ENCODE results near the gene CNTNAP4. TPM values are rescaled to one million over a fixed set of nuclear protein-coding genes. Genes with fewer than 3 reads are reported as not detected.

Gene CNTNAP4
- total RNA-seq, 1 donor from 2014 or later: 0.10 TPM

GRCh38 chr16:76268824-76269223 lies 8.4 kb upstream of the CNTNAP4 start:
- H3K27me3 Mint-ChIP-seq (ENCODE audit: unreplicated experiment): peaks cover 2% of the 10 kb centered on the region
- H3K27ac Mint-ChIP-seq (ENCODE audit: unreplicated experiment): no peak overlapping the region
- no peak for DNase-seq (ENCODE audit: low spot score)
- no peak for TF ChIP-seq CTCF (IDR thresholded peaks at IDR 0.05; ENCODE audit: unreplicated experiment)
- H3K36me3 Mint-ChIP-seq (ENCODE audit: low read depth, unreplicated experiment): no peaks in the 10 kb centered on the region
- H3K4me1 Mint-ChIP-seq (ENCODE audit: unreplicated experiment): no peaks in the 10 kb centered on the region
- H3K4me3 Mint-ChIP-seq (ENCODE audit: unreplicated experiment): no peak overlapping the region
- no peaks in the 10 kb centered on the region for H3K9me3 Mint-ChIP-seq (ENCODE audit: unreplicated experiment)

- no peak overlapping the region for H3K4me3 Mint-ChIP-seq (ENCODE audit: unreplicated experiment)
- no peak for DNase-seq (ENCODE audit: low spot score)
- peaks cover 2% of the 10 kb centered on the region for H3K27me3 Mint-ChIP-seq (ENCODE audit: unreplicated experiment)
- no peaks in the 10 kb centered on the region for H3K4me1 Mint-ChIP-seq (ENCODE audit: unreplicated experiment)
- peaks cover 5% of the 10 kb centered on the region for H3K36me3 Mint-ChIP-seq (ENCODE audit: low read depth, unreplicated experiment)
- H3K27ac Mint-ChIP-seq (ENCODE audit: unreplicated experiment): no peak overlapping the region
- no peak for TF ChIP-seq CTCF (IDR thresholded peaks at IDR 0.05; ENCODE audit: unreplicated experiment)
- peaks cover 14% of the 10 kb centered on the region for H3K9me3 Mint-ChIP-seq (ENCODE audit: unreplicated experiment)
These were observed 344 bp downstream of the CNTNAP4 start for GRCh38 chr16:76277460-76278030.

DNA sequence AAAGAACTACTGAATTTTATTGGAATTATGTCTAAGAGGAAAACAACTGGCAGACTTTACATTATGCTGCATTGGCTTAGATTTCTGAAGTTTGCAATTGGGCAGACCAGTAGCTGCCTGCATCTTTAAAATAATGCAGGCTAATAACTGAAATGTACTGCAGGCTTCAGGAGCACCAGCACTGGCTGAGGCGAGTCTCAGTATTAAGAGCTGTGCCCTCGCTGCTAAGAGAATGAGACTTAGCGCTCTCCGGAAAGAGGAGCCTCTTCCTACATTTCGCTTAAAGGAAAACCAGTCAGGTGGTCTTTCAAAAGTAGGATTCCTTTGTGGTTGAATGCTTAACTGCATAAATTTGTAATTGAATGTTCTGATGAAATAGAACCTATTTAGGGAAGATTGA lies 885 bp downstream of the CNTNAP4 start:
- Mint-ChIP-seq H3K4me1 (ENCODE audit: unreplicated experiment) (no peaks in the 10 kb centered on the region), H3K4me3 (ENCODE audit: unreplicated experiment) (no peak overlapping the region), H3K27me3 (ENCODE audit: unreplicated experiment) (peaks cover under 1% of the 10 kb centered on the region), H3K36me3 (ENCODE audit: low read depth, unreplicated experiment) (peaks cover 5% of the 10 kb centered on the region), H3K9me3 (ENCODE audit: unreplicated experiment) (peaks cover 14% of the 10 kb centered on the region), H3K27ac (ENCODE audit: unreplicated experiment) (no peak overlapping the region)
- no peak for TF ChIP-seq CTCF (IDR thresholded peaks at IDR 0.05; ENCODE audit: unreplicated experiment)
- no peak for DNase-seq (ENCODE audit: low spot score)

GRCh38 chr16:76278980-76279379 lies 1.8 kb downstream of the CNTNAP4 start:
- no peak for DNase-seq (ENCODE audit: low spot score)
- no peak for TF ChIP-seq CTCF (IDR thresholded peaks at IDR 0.05; ENCODE audit: unreplicated experiment)
- Mint-ChIP-seq H3K27me3 (ENCODE audit: unreplicated experiment) (no peaks in the 10 kb centered on the region), H3K4me1 (ENCODE audit: unreplicated experiment) (no peaks in the 10 kb centered on the region), H3K4me3 (ENCODE audit: unreplicated experiment) (no peak overlapping the region), H3K36me3 (ENCODE audit: low read depth, unreplicated experiment) (peaks cover 5% of the 10 kb centered on the region), H3K27ac (ENCODE audit: unreplicated experiment) (no peak overlapping the region), H3K9me3 (ENCODE audit: unreplicated experiment) (peaks cover 20% of the 10 kb centered on the region)

DNA sequence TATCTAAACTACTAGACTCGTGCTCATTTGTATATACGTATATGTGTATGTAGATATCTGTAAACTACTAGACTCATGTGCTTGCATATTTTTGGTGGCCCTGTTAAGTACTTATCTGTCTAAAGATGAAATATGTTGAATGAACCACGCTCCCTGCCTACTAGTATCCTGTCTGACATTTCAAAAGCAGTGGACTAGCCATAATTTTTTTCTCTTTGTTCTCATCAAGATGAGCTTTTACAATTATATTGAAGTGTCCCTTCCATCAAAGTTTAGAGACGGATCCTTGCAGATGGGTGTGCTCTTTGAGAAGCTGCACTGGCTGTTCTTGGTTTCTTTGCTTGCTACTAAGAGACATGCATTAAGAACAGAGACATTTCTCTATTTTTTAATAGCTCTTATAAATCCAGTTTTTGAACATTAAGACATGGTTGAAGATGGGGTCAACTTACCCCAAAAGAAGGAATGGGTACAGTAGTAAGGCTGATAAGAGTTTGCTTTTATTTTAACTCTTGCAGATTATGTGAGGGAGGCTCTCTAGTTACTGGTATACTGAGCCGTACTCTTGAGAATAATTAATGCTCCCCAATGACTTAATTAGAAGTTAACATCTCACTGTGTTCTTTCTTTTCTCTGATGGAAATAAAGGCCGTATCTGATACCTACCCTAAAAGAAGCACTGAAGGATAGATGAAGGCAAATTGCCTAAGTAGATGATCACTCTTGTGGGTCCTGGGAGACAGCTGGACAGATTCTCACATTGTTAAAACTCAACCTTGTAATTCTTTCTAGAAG lies 3.4 kb downstream of the CNTNAP4 start:
- Mint-ChIP-seq H3K27ac (ENCODE audit: unreplicated experiment) (no peak overlapping the region), H3K36me3 (ENCODE audit: low read depth, unreplicated experiment) (peaks cover 5% of the 10 kb centered on the region), H3K4me3 (ENCODE audit: unreplicated experiment) (no peak overlapping the region), H3K27me3 (ENCODE audit: unreplicated experiment) (no peaks in the 10 kb centered on the region), H3K4me1 (ENCODE audit: unreplicated experiment) (no peaks in the 10 kb centered on the region), H3K9me3 (ENCODE audit: unreplicated experiment) (peaks cover 21% of the 10 kb centered on the region)
- DNase-seq (ENCODE audit: low spot score): no peak
- TF ChIP-seq CTCF (IDR thresholded peaks at IDR 0.05; ENCODE audit: unreplicated experiment): no peak
